HTERT RPE-1 (cell line): ENCODE measurements around the gene SOCS7.

Experiments
- in situ Hi-C: fragments of 300-500 bp; cut with MboI; formaldehyde crosslinking; loops from 4 replicates; pipeline ENCODE4 v1.14.3; 2020; ENCODE audit warnings: low sequenced_read_pairs

SOCS7 gene

DNA sequence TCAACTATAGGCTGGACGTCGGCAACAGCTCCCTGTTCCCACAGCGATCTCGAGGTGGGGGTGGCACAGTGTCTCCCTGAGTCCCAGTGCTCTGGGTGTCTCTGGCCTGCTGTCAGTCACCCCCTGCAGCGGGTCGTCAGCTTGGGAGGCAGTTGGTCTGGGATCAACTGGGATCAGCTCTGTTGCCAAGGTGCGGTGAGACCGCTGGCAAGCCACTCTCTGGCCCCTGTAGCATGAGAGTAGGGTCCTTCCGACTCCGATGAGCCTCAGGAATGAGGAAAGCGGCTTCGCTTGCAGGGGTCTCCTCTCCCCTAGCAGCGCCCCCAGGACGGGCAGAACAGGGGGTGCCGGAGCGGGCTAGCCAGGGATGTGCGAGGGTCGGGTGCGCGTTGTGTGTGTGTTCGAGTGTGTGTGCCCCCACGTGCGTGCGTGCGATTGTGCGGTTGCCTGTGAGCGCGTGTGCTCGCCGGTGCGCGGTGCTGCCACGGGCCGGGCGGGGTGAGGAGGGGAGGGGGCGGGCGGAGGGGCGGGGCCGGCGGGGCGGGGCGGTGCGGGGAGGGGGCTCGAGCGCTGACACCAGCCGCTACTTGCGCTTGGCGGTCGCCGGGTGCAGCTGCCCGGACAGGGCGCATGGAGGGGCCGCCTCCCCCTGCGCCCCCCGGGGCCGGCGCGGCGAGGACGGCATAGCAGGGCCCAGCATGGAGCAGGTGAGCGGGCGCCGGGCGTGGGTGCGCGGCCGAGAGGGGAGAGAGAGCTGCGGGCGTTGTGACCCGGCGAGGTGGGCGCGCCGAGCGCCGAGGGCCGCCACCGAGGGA is 67.3 kb downstream of the SOCS7 start:
- in situ Hi-C loops = no loop called here

DNA sequence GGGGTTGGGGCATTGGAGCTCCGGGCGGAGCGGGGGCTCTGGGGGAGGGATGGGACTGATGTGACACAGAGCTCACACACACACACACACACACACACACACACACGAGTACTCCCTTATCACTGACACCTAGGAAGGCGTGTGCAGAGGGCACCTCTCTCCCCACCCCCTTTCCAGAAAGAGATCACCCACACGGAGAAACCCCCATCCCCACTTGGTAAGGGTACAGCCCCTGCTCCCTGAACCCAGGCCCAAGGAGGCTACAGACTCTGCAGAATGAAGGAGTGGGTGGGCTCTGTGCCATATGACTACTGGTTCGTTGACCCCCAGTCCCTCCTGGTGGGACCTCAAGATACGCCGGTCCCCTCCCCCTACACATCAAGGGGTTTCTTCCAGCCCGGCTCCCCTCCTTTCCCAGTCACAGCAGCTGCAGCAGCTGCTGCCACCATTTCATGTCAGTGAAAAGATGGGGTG is 67.9 kb downstream of the SOCS7 start:
- in situ Hi-C loops = no loop called here

DNA sequence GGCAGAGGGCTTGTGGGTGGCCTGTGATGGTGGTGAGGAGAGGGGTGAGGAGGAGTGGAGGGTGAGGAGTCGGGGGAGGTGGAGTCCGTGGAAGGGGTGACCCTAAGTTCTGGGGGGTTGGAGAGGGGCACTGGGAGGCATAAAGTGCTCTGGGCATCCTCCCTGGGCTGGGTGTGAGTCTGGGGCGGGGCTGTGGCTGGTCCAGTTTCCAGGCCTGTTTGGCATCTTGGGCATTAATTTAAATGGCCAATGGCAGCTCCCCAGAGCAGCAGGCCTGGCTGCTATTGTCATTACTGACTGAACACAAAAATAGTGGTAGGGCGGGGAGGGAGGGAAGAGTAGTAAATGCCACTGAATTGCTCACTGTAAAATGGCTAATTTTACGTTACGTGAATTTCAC is 68.9 kb downstream of the SOCS7 start:
- in situ Hi-C loops = no loop called here

DNA sequence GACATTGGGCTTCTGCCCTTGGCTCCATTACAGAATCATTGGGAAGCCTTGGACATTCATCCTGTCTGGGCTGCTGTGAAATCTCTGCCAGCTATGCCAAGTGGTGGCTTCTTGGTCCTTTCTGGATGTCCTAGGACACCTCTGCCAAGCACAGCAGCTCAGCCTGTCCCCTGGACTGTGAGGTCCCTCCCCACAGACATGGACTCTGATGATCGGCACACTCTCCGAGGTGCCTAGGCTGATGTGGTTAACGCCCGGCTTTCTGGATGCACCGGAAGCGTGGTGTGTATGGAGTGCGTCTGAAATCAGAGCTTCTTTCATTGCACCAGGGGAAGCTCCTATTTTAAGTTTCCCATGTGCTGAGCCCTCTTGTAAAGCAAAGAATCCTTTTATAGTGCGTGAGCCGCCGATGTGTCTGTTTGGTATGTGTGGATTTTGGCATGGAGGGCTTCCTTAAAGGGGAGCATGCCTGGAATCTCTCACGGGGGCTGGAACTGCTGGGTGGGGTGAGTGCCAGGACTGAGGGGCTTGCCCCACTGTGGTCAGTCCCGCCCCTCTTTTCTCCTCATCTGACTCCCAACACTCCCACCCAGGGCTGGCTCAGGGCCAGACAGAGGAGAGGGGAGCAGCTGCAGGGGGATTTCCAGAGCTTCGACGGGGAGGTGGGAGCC is 69.7 kb downstream of the SOCS7 start:
- in situ Hi-C loops = no loop called here

DNA sequence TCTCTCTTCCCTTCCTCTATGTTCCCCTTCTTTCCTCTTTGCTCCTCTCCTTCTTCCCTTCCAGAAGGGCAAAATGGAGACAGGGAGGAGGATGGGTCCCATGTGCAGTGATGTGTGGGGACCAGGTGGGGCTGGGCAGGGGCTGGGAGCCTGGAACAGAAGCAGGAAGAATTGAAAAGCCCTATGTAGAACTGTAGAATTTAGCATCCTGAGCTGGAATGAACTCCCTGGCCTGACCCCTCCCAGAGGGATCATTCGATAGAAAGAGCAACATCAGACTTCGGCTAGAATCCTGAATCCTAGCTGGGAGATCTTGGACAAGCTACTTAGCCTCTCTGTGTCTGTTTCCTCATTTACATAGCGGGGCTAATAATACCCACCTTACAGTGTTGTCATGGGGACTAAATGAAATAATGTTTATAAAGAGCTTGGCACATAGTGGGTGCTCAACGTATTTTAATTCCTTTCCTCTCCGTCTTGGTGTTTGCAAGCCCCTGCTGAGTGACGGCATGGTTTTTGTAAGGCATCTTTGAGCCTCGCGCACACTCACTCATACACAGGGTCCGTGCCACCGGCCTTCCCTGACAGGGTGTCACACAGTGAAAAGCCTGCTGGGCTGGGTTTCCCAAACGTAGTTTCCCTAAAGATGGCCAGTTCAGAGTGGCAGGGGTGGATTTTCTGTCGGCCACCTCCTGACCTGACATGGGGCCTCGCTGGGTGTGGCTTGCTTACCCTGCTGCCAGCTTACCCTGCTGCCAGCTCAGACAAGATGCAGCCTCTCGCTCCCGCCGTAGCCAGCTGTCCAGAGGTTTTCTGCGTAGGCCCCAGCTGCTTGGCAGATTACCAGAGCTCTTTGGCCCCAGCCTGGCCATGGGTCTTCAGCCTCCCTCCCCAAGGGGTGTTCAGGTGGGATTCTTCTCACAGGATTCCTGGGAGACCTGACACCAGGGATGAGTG is 70.5 kb downstream of the SOCS7 start:
- in situ Hi-C loops = no loop called here

DNA sequence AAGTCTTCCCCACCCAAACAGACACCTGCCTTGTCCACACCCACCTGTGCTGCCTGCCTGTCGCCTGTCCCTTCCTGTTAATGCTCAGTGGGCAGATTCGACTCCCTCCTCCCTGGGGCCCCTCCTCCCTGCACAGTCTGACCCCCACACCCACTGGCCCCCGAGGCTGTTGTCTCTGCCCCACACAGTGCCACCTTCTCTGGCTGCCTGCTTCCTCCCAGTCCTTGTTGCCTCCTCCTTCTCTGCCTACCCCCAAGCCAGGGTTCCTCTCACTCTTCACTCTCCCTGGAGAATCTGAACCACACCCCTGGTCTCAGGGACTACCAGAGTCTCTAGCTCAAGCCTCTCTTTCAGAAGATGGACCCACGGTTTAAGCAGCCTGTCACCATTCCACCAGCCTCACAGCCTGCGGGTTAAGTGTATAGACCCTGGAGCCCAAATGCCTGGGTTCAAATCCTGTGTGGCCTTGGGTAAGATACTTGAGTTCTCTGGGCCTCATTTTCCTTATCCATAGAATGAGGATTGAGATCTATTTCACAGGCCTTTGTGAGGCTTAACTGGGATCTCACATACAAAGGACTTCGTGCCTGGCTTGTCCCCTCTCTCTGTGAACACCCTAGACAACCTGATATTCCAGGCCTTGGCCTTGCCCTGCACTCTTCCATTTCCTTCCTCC is 72.8 kb downstream of the SOCS7 start:
- in situ Hi-C loops = no loop called here

DNA sequence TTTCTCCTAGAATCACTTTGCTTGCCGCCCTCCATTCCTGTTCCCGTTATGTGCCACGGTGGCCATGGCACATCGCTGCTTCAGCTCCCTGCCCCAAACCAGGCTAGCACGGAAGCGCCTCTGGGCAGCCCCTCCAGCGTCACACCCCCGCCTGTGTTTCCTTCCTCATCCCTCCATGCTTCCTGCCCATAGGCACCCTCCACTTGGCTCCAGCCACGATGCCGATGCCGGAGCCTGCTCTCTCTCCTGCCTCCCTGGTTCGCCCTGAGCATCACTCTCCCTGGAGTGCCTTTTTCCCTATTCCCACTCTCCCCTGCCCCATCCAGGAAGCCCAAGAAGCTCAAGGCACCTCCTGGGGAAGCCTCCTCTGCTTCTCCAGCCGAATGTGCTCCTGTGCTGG is 73.4 kb downstream of the SOCS7 start:
- in situ Hi-C loops = no loop called here

DNA sequence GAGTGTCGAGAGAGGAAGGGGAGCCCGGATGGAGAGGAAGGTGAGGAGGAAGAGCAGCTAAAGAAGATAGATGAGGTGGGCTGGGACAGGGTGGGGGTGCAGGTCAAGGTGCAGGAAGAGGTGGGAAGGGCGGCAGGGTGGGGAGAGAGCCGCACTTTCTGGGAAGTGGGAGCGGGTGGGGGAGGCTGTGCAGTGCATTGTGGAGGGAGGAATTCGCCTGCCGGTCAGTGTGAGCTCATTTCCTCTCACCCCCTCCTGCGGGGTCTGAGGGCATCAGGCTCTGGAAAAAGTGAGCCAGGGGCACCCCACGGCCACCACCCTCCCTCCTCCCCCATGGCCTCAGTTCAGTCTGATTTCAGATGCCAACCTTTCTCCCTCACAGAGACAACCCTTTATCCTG is 74.1 kb downstream of the SOCS7 start:
- in situ Hi-C loops = no loop called here

DNA sequence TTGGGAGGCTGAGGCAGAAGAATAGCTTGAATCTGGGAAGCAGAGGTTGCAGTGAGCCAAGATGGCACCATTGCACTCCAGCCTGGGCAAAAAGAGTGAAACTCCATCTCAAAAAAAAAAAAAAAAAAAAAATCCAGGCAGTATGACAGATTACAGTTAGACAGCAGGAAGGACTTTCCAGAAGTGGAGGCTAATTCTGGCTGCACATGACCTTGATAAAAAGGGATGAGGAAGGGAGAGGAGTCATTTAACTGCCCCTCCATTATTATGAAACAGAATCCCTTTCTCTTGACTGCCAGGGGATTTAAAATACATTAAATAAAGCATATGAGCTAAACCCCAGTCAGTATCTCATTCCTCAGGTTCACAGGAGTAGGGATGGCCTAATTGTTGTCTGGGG is 74.8 kb downstream of the SOCS7 start:
- in situ Hi-C loops = no loop called here

DNA sequence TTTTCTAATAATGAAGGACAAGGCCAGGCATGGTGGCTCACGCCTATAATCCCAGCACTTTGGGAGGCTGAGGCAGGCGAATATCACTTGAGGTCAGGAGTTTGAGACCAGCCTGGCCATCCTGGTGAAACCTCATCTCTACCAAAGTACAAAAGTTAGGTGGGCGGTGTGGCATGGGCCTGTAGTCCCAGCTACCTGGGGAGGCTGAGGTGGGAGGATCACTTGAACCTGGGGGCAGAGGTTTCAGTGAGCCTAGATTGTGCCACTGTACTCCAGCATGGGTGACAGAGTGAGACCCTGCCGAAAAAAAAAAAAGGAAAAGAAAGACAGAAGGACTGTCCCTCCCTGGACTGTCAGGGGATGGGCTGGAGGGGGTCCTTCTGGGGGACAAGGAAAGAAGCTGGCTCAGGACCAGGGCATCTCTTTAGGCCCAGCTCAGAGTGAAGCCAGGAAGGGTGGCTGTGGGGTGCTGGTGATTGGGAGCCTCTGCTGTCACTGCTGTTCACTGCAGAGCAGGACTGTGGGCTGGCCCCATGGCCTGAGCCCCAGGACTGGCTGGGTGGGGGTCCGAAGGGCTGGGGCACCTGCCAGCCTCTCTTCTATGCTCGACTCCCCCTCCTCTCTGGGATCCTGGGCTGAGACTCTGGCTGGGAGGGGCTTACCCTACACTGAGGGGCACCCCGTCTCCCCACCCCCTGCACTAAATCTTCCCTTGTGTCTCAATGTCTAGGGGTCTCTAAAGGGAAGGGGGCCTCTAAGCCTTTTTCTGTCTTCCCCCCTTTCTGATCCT is 75.7 kb downstream of the SOCS7 start:
- in situ Hi-C loops = no loop called here

DNA sequence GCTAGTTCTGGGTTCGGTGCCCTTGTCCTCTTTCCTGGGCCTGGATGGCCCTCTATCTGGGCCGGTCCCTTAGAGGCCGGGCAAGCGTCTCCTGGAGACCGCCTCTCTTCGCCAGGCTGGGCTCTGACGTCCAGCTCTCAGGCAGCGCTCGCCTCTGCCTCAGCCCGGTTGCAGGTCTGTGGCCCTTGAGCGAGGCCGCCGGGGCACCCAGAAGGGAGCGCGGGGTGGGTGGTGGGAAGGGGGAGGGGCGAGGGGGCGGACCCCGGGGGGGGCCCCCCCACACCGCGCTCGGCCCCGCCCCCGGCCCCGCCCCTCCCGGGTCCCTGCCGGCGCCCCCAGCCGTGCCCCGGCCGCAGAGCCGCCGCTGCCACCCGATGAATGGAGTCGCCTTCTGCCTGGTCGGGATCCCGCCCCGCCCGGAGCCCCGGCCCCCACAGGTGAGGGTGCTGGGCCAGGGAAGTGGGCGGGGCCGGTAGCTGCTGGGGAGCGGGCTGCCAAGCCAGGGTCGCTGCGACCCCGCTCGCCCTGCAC is 76.5 kb downstream of the SOCS7 start, which contains the start of gene ARHGAP23:
ARHGAP23 (plus strand) TSS at position 353 of the 531 bp plus-strand sequence; CDS start at position 375, 22 bp downstream.
- in situ Hi-C loops = no loop called here

DNA sequence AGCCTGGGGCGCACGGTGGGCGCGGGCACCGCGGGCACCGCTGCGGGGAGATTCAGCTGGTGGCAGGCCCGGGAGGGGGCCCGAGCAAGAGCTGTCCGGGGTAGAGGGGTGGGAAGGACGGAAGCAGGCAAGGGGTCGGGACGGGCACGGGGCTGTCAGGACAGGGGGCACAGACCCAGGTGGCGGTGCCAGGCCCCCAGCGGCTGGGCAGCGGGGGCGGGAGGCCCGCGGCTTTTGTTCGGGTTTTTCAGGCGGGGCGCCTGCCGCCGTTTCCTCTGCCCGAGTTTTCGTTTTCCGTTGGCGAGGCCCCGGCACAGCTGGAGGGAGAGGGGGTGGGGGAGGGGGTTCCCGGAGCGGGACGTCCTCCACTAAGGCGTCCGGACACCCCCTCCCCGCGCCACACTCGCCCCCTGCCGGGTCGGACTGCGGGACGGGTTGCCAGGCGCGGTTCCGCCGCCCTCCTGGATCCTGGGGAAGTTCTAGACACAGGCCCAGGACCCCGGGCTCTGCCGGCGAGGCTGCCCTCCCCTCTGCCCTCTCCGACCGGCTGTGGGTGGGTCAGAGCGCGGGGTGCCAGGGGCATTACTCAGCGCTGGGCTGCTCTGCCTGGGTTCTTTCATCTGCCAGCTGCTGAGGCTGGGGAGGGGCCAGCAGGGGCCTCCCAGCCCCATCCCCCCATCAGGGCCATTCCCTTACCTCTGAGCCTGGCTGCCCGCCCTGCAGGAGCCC is 77.2 kb downstream of the SOCS7 start:
- in situ Hi-C loops = no loop called here

DNA sequence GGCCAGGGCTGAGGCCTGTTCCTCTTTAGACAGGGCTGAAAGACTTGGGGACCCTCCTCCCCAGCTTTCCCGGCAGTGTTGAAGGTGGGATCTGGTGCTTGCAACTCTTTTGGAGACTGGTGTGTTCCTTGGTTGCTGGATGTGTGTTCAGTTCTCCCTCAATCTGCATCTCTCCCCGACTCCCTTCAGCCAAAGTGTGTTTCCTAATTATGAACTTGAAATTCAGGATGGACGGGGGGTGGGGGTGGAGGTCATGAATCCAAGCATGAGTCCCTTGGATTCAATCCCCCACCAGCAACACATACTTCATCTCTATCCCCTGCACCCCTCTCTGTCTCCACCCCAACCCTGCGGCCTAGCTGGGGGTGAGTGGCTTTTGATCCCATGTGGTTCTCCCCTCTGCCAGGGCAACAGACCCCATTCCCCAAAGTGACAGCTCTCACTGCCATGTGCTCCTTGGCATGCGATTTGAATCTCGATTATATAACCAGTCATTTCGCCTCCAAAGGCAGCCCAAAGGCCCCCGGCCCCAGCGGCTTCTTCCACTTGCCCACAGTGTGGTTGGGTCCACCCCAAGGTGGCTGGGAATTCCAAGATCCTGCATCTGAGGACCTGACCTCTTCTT is 77.9 kb downstream of the SOCS7 start:
- in situ Hi-C loops = no loop called here

DNA sequence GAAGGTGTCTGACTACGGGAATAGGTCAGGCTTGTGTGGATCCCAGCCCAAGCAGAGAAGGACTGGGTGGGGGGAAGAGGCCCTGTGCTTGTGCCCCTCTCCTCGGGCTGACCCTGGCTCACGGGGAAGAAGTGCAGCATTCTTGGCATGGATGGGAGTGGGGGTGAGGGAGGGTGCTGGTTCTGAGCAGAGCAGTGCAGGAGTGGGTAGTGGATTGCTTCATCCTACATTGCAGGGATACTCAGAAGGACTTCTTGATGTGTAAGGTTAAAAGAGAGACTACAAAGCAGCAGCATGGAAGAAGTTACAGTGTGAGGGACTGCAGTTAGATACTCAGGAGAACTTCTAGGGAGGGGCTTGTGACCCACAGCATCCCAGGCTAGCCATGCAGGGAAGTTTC is 78.7 kb downstream of the SOCS7 start:
- in situ Hi-C loops = no loop called here

DNA sequence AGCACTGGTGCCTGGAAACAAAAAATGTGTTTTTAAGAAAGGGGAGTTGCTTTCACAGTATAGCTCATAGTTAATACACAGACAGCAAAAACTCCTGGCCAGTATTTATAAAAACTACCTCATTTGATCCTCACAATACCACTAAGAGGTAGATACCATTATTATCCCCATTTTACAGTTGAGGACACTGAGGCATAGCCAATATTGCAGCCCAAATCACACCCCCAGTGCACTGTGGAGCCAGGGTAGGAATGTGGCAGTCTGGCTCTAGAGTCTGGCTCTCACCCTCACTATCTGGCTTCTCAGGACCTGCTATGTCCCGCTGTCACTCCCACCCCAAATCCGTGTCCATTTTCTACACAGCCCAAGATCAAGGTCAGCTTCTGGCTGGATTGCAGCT is 79.2 kb downstream of the SOCS7 start:
- in situ Hi-C loops = no loop called here

DNA sequence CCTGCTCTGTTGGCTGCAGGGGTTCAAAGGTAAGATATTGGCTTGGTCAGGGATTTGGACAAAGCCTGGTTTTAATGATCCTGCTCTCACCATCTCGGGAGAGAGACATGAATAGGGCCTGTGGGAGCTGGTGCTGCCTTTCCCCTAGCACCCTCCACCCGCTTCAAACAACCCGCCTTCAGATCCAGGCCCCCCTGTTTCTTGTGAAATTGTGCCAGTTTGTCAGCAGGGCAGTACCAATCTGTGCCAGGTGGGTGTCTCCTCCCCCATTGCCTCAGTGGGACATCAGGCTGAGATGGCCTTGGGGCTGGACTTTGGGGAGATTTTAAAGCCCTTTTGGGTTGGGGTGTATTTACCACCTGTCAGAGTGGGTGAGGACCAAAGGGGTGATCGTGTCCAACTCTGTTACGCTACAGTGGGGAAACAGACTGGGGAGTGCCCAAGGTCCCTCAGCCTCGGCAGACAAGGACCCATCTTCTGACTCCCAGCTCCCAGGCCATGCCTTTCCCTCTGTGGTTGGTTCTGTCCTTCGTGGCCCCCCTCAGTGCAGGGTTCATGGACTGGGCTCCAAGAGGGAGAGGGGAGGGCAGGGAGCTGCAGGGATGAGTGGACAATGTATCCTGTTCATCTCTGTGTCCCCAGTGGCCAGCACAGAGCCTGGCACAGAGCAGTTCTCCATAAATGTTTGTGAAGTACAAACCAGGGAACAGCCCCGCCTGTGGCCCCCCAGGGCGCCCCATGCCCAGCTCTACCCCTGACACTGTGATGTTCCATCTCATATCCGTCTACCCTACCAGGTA is 79.9 kb downstream of the SOCS7 start:
- in situ Hi-C loops = no loop called here

DNA sequence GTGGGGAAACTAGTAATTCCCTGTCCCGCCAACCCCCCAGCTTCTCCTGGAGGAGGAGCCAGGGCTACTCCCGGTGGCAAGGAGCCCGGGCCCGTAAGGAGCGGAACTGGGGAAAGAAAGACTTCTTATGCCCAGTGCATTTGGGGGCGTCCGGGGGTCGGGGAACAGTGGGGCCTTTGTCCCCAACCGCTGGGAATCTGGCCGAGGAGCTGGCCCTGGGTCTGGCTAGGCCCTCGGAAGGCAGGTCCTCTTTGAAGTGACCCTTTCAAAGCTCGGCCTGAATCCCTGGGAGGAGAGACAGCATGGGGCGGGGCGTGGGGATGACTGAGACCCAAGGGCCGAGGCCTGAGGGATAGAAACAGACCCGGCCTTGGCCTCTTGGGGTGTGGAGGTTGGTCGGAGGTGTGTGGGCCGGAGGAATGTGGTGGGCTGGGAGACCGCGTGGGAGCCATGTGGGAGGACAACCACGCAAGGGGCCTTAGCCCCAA is 82.6 kb downstream of the SOCS7 start:
- in situ Hi-C loops = no loop called here
